HL-60 (cell line): ENCODE measurements around the gene ZRANB1.

Experiments used
- DNase-seq, 2 experiments: peaks; one replicate each; pipeline ENCODE4 v3.0.0-alpha.2; 2010 to 2020; ENCODE audit warnings: low read depth in 1 of 2, low spot score in 1 of 2
- H3K27ac ChIP-seq: fragments of 250-450 bp; sonication (Bioruptor Pico); replicated peaks from 2 replicates; pipeline ENCODE4 v1.5.1; 2020; ENCODE audit warnings: mild to moderate bottlenecking, moderate library complexity
- H3K27me3 ChIP-seq: fragments of 250-450 bp; sonication (Bioruptor Pico); 2 replicates; pipeline ENCODE4 v1.5.1; 2021; ENCODE audit warnings: mild to moderate bottlenecking, moderate library complexity; ENCODE audit not compliant: insufficient read depth, poor library complexity, severe bottlenecking
- H3K4me3 ChIP-seq: replicated peaks from 2 replicates; pipeline ENCODE4 v1.5.1; 2011; ENCODE audit warnings: mild to moderate bottlenecking, control low read depth, low read length; ENCODE audit not compliant: insufficient read depth
- GABPA ChIP-seq: IDR thresholded peaks from 2 replicates; pipeline ENCODE4 v1.6.1; 2012; ENCODE audit warnings: low read depth
- POLR2AphosphoS5 ChIP-seq: IDR thresholded peaks from 2 replicates; pipeline ENCODE4 v1.6.1; 2012; ENCODE audit warnings: low read depth
- SPI1 ChIP-seq: IDR thresholded peaks from 2 replicates; pipeline ENCODE4 v1.6.1; 2012; ENCODE audit warnings: low read depth, mild to moderate bottlenecking, borderline replicate concordance
- long read RNA-seq: library from polyadenylated mRNA; unstranded; transcript quantifications from one replicate; pipeline ENCODE4 v2.0.0, GENCODE V29; 2020
- TF ChIP-seq, protein P1 (sequence below): IDR thresholded peaks from 2 replicates; pipeline ENCODE4 v1.6.1; 2012; ENCODE audit warnings: low read depth; ENCODE audit not compliant: insufficient replicate concordance
- TF ChIP-seq, protein P2 (sequence below): IDR thresholded peaks from one replicate; pipeline ENCODE4 v1.5.1; 2011; ENCODE audit warnings: low read length, control low read depth, inconsistent platforms; ENCODE audit not compliant: insufficient read depth

The ZRANB1 gene
- long read RNA-seq, full-length matches to known transcripts: 2 of 15 reads
- long read RNA-seq, partial matches to known transcripts: 6 of 15 reads
- long read RNA-seq, other reads (novel, unspliced or antisense): 7 of 15 reads

- TF ChIP-seq, protein P1, sequence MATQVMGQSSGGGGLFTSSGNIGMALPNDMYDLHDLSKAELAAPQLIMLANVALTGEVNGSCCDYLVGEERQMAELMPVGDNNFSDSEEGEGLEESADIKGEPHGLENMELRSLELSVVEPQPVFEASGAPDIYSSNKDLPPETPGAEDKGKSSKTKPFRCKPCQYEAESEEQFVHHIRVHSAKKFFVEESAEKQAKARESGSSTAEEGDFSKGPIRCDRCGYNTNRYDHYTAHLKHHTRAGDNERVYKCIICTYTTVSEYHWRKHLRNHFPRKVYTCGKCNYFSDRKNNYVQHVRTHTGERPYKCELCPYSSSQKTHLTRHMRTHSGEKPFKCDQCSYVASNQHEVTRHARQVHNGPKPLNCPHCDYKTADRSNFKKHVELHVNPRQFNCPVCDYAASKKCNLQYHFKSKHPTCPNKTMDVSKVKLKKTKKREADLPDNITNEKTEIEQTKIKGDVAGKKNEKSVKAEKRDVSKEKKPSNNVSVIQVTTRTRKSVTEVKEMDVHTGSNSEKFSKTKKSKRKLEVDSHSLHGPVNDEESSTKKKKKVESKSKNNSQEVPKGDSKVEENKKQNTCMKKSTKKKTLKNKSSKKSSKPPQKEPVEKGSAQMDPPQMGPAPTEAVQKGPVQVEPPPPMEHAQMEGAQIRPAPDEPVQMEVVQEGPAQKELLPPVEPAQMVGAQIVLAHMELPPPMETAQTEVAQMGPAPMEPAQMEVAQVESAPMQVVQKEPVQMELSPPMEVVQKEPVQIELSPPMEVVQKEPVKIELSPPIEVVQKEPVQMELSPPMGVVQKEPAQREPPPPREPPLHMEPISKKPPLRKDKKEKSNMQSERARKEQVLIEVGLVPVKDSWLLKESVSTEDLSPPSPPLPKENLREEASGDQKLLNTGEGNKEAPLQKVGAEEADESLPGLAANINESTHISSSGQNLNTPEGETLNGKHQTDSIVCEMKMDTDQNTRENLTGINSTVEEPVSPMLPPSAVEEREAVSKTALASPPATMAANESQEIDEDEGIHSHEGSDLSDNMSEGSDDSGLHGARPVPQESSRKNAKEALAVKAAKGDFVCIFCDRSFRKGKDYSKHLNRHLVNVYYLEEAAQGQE: no peak
- TF ChIP-seq POLR2AphosphoS5: no peak
- TF ChIP-seq GABPA: no peak
- H3K27me3 ChIP-seq: no peaks in the 10 kb centered on the region
Measured at GRCh38 chr10:124941823-124942222, at the start of gene ZRANB1. ZRANB1 (plus strand) TSS chr10:124942123; CDS start chr10:124942494, 371 bp downstream.

DNA sequence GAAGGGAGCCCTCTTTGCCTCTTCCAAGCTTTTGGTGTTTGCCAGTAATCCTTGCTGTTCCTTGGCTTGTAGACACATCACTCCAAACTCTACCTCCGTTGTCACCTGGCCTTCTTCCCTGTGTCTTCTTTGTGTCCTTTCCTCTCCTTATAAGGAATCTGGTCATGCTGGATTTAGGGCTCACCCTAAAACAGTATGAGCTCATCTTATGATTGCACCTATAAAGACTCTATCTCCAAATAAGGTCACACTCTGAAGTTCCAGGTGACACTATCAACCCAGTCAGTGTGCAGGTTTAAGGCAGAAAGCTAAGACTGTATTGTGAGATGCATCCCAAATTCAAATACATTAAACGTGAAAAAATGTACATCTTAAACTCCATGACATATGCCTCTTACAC lies 49.0 kb upstream of the ZRANB1 start:
- TF ChIP-seq, protein P2, sequence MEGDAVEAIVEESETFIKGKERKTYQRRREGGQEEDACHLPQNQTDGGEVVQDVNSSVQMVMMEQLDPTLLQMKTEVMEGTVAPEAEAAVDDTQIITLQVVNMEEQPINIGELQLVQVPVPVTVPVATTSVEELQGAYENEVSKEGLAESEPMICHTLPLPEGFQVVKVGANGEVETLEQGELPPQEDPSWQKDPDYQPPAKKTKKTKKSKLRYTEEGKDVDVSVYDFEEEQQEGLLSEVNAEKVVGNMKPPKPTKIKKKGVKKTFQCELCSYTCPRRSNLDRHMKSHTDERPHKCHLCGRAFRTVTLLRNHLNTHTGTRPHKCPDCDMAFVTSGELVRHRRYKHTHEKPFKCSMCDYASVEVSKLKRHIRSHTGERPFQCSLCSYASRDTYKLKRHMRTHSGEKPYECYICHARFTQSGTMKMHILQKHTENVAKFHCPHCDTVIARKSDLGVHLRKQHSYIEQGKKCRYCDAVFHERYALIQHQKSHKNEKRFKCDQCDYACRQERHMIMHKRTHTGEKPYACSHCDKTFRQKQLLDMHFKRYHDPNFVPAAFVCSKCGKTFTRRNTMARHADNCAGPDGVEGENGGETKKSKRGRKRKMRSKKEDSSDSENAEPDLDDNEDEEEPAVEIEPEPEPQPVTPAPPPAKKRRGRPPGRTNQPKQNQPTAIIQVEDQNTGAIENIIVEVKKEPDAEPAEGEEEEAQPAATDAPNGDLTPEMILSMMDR: no peak
- TF ChIP-seq, protein P1: no peak
- no peak for TF ChIP-seq SPI1
- no peak for TF ChIP-seq GABPA
- TF ChIP-seq POLR2AphosphoS5: no peak
- DNase-seq: no peak
- no peak overlapping the region for H3K4me3 ChIP-seq
- H3K27ac ChIP-seq: no peak overlapping the region
- no peaks in the 10 kb centered on the region for H3K27me3 ChIP-seq

More at GRCh38 chr10:124941823-124942222, at the start of gene ZRANB1:
- H3K27ac ChIP-seq: no peak within 1 kb of the TSS
- no peak for DNase-seq
- no peak within 1 kb of the TSS for H3K4me3 ChIP-seq

DNA sequence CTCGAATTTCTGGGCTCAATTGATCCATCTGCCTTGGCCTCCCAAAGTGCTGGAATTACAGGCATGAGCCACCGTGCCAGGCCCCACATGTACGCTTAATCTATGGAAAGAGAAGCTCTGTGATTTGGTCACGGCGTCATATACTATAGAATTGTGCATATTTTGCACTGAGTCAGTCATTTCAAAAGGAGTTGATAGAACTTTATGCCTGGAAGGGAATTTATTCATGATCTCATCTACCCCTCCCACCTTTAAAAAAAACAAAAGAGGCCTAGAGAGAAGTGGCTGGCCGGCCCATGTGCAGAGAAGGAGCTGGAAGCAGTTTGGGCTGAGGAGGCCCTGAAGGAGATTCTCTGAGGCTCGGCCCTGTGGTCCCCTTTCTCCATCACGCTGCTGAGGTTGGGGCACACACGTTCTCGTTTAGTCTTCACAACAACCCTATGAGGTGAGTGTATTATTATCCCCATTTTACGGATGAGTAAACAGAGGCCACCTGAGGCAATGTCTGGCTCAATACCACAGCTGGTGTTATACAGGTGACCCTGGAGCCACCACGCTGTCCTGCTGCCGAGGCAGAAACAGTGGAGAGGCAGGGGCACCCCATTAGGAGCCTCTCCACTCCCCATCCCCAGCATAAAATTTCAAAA lies 47.2 kb upstream of the ZRANB1 start:
- Histone ChIP-seq H3K4me3 (no peak overlapping the region), H3K27me3 (no peaks in the 10 kb centered on the region), H3K27ac (no peak overlapping the region)
- TF ChIP-seq POLR2AphosphoS5 (no peak), SPI1 (no peak), GABPA (no peak)
- TF ChIP-seq, protein P2: no peak
- TF ChIP-seq, protein P1: no peak
- no peak for DNase-seq
